ENCODE measurements around the gene P3H3.

DNA sequence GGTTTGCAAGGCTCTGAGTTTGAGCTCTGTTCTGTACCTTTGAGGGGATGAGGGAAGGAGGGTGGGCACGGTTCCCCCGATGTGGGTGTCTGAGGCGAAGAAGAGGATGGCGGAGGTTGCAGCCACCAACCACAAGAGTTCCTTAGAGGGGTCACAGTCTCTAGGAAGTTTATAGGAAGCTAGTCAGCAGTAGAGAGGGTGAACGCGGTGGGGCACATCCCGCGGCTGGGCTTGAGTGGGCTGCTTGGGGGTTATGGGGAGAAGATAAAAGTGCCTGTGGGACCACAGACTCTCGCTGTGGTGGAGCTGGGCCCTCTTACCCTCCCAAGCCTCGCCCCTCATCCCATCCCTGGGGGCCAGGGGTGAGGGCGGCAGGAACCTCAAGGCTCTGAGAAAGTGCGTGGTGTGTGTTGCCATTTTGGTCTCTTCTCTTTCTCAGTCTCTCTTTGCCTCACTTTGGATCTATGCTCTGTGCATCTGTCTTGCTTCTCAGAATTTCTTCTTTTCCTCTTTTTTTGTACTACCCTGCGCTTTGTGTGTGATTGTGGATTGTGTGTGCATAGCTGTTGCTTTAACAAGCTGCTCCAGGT, 36.2 kb upstream of the P3H3 start:
- TF ChIP-seq CTCF (optimal IDR thresholded peaks at IDR 0.05 in 1 of 3, IDR thresholded peaks at IDR 0.05 in 1 of 3, conservative IDR thresholded peaks at IDR 0.05 in 1 of 3; ENCODE audit: extremely low read depth in 1 of 3, insufficient read depth in 2 of 3, low read length in 3 of 3) (no peak), EZH2 (IDR thresholded peaks at IDR 0.05; ENCODE audit: low read length) (no peak)

Measured in keratinocyte (primary cell).